DND-41 (cell line): ENCODE measurements around the gene EXOC1.

ENCODE experiments used
- ATAC-seq: fragments of 200-7000 bp; cut with Tn5 transposase; 3 replicates; pipeline ENCODE4 v1.9.1; 2021; ENCODE audit warnings: low read depth; ENCODE audit not compliant: insufficient read depth
- DNase-seq: peaks from one replicate; pipeline ENCODE4 v3.0.0-alpha.2; 2020
- H2AFZ ChIP-seq: 2 replicates; pipeline ENCODE4 v1.6.0; 2012; ENCODE audit warnings: low read depth, low read length
- H3K27ac ChIP-seq: 2 replicates; pipeline ENCODE4 v1.5.1; 2012; ENCODE audit warnings: low read length, inconsistent platforms
- H3K27me3 ChIP-seq: fragments of 200-600 bp; sonication (generic); 2 replicates; pipeline ENCODE4 v1.6.0; 2012; ENCODE audit warnings: low read length, mild to moderate bottlenecking, inconsistent platforms; ENCODE audit not compliant: insufficient read depth, poor library complexity
- H3K36me3 ChIP-seq: 2 replicates; pipeline ENCODE4 v1.5.1; 2012; ENCODE audit warnings: low read length, inconsistent platforms; ENCODE audit not compliant: insufficient read depth
- H3K4me1 ChIP-seq: 2 replicates; pipeline ENCODE4 v1.5.1; 2012; ENCODE audit warnings: mild to moderate bottlenecking, low read length; ENCODE audit not compliant: insufficient read depth
- H3K4me2 ChIP-seq: 2 replicates; pipeline ENCODE4 v1.6.0; 2012; ENCODE audit warnings: mild to moderate bottlenecking, moderate library complexity, low read length, inconsistent platforms; ENCODE audit not compliant: insufficient read depth
- H3K4me3 ChIP-seq, 2 experiments: fragments of 200-600 bp in 1 of 2; shearing (Covaris generic) in 1 of 2; 2 replicates each; pipeline ENCODE4 v1.5.1; 2012 to 2016; ENCODE audit warnings: inconsistent platforms in 2 of 2, low read length in 2 of 2, mild to moderate bottlenecking in 2 of 2, low read depth in 1 of 2, moderate library complexity in 1 of 2
- H3K79me2 ChIP-seq: 2 replicates; pipeline ENCODE4 v1.6.0; 2012; ENCODE audit warnings: low read length, inconsistent platforms; ENCODE audit not compliant: insufficient read depth
- H3K9ac ChIP-seq: 2 replicates; pipeline ENCODE4 v1.6.0; 2012; ENCODE audit warnings: low read depth, mild to moderate bottlenecking, inconsistent platforms, low read length, moderate library complexity
- H3K9me3 ChIP-seq: 2 replicates; pipeline ENCODE4 v1.5.1; 2012; ENCODE audit warnings: low read length, moderate library complexity, mild to moderate bottlenecking, inconsistent platforms; ENCODE audit not compliant: insufficient read depth, severe bottlenecking
- H4K20me1 ChIP-seq: 2 replicates; pipeline ENCODE4 v1.6.0; 2012; ENCODE audit warnings: low read length; ENCODE audit not compliant: insufficient read depth
- EZH2 ChIP-seq: IDR thresholded peaks from 3 replicates; pipeline ENCODE4 v1.6.1; 2012; ENCODE audit warnings: borderline replicate concordance, low read depth, mild to moderate bottlenecking, moderate library complexity, low read length, inconsistent platforms; ENCODE audit not compliant: severe bottlenecking
- TF ChIP-seq, protein P1 (sequence below): IDR thresholded peaks from 2 replicates; pipeline ENCODE4 v1.5.1; 2012; ENCODE audit warnings: borderline replicate concordance, low read length, moderate library complexity, mild to moderate bottlenecking; ENCODE audit not compliant: poor library complexity, severe bottlenecking; ENCODE audit errors: extremely low read depth

The EXOC1 gene

DNA sequence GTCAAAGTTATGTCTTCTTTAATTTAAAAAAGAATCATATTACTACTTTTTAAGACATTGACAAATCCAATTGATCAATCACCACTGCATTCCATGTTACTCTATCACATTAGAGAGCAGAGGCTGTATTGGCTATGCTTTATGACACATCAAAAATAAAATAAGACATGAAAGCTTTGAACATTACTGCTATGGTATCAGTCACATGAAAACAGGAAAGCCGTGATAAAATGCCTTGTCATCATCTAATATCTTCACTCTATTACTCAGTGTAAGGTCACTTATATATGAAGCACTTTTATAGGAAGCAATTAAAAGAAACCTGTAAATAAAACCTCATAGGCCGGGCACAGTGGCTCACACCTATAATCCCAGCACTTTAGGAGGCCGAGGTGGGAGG, 67.6 kb downstream of the EXOC1 start:
- DNase-seq, result no peak
- H3K79me2 ChIP-seq, result no peaks in the 10 kb centered on the region
- H3K9ac ChIP-seq, result no peak overlapping the region
- H4K20me1 ChIP-seq, result no peaks in the 10 kb centered on the region
- no peaks in the 10 kb centered on the region for H3K9me3 ChIP-seq
- no peak overlapping the region for H3K27ac ChIP-seq
- no peaks in the 10 kb centered on the region for H3K4me1 ChIP-seq
- H2AFZ ChIP-seq, result no peak overlapping the region
- no peak overlapping the region for H3K4me3 ChIP-seq
- no peaks in the 10 kb centered on the region for H3K27me3 ChIP-seq
- no peak overlapping the region for H3K4me2 ChIP-seq
- TF ChIP-seq EZH2, result no peak
- TF ChIP-seq, protein P1, sequence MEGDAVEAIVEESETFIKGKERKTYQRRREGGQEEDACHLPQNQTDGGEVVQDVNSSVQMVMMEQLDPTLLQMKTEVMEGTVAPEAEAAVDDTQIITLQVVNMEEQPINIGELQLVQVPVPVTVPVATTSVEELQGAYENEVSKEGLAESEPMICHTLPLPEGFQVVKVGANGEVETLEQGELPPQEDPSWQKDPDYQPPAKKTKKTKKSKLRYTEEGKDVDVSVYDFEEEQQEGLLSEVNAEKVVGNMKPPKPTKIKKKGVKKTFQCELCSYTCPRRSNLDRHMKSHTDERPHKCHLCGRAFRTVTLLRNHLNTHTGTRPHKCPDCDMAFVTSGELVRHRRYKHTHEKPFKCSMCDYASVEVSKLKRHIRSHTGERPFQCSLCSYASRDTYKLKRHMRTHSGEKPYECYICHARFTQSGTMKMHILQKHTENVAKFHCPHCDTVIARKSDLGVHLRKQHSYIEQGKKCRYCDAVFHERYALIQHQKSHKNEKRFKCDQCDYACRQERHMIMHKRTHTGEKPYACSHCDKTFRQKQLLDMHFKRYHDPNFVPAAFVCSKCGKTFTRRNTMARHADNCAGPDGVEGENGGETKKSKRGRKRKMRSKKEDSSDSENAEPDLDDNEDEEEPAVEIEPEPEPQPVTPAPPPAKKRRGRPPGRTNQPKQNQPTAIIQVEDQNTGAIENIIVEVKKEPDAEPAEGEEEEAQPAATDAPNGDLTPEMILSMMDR, result no peak
- H3K36me3 ChIP-seq, result no peaks in the 10 kb centered on the region
- ATAC-seq, result no peak

DNA sequence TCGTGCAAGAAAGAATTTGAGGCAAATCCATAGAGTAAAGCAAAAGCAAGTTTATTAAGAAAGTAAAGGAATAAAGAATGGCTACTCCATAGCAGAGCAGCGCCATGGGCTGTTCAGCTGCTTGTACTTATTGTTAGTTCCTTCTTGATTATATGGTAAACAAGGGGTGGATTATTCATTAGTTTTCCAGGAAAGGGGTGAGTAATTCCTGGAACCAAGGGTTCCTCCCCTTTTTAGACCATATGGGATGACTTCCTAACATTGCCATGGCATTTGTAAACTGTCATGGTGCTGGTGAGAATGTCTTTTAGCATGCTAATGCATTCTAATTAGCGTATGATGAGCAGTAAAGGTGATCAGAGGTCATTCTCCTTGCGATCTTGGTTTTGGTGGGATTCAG, 71.8 kb downstream of the EXOC1 start:
- no peak overlapping the region for H3K4me3 ChIP-seq
- no peak overlapping the region for H3K4me2 ChIP-seq
- no peak overlapping the region for H3K27ac ChIP-seq
- ATAC-seq, result no peak
- no peak for DNase-seq
- H3K79me2 ChIP-seq, result no peaks in the 10 kb centered on the region
- no peaks in the 10 kb centered on the region for H3K9me3 ChIP-seq
- no peaks in the 10 kb centered on the region for H3K27me3 ChIP-seq
- H3K9ac ChIP-seq, result no peak overlapping the region
- TF ChIP-seq EZH2, result no peak
- TF ChIP-seq, protein P1, result no peak
- H3K36me3 ChIP-seq, result no peaks in the 10 kb centered on the region
- no peaks in the 10 kb centered on the region for H3K4me1 ChIP-seq
- H4K20me1 ChIP-seq, result no peaks in the 10 kb centered on the region
- H2AFZ ChIP-seq, result no peak overlapping the region

DNA sequence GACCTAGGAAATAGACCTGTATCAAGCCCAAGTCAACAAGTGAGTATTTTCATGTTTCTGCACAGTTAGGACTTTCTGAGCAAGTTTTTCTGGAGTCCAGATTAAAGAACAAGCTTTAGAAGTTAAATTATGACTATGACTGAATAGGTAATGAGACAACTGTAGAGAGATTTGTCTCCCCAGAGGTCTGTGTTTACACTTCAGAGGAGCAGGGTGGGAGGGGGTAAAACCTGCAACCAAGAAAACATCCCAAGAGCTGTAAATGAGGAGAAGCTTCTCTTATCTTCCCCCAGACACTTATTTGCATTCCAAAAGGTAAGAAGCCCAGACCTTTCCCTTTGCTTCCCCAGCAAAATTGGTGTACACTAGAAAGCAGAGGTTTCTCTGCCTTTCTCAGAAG, 73.2 kb downstream of the EXOC1 start:
- DNase-seq (no peak), ATAC-seq (no peak)
- Histone ChIP-seq H3K79me2 (no peaks in the 10 kb centered on the region), H3K4me2 (no peak overlapping the region), H3K4me1 (no peaks in the 10 kb centered on the region), H3K4me3 (no peak overlapping the region), H3K9me3 (no peaks in the 10 kb centered on the region), H2AFZ (no peak overlapping the region), H3K27ac (no peak overlapping the region), H4K20me1 (no peaks in the 10 kb centered on the region), H3K27me3 (no peaks in the 10 kb centered on the region), H3K9ac (no peak overlapping the region), H3K36me3 (no peaks in the 10 kb centered on the region)
- TF ChIP-seq, protein P1, result no peak
- TF ChIP-seq EZH2, result no peak
